CD4-positive, alpha-beta T cell treated with Interleukin-6 at 100 ng/mL for 8 hours (primary cell): ENCODE measurements around the gene ZNF511.

Source experiments
- DNase-seq: peaks from one replicate; pipeline ENCODE4 v3.0.0-alpha.2; 2020; ENCODE audit warnings: mixed read lengths, low spot score

ZNF511 gene

DNA sequence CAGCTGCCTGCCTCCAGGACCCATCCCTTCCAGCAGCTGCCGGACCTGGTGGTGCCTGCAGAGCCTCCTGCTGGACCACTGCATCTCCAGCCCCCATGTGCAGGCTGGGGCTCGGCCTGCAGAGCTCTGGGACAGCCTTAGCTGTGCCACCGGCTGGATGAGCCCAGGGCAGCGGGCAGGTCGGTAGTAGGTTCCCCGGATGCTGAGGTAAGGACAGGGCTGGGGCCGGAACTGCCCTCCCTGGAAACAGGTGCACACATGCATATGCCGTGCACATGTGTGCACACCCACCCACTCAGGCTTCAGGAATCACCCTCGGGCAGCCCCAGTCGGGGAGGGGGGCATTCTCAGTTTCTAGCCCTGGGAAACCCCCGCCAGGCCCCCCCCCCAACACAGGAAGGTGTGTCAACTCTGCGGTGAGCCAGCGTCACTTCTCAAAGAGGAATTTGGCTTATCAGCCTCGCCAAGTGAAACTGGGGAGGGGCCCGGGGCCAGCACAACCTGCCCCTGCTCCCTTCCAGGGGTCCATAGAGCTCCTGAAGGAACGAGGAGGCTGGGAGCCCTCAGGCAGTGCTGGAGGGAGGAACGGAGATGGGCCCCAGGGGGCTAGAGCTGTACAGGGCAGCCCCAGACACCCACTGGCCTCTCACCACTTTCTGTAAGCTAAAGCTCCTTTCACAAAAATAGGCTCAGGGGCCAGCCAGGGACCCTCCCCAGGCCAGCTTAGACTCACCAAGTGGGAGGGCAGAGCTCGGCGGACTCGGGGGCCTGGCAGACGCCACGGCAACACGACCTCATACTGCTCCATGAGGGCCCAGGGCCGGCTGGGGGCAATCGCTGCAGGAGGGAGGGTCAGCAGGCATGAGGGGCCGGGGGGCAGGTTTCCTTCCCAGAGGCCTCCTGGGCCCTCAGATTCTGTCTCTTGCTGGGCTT is 33.7 kb upstream of the ZNF511 start:
- peak; percentile 83 for DNase-seq

DNA sequence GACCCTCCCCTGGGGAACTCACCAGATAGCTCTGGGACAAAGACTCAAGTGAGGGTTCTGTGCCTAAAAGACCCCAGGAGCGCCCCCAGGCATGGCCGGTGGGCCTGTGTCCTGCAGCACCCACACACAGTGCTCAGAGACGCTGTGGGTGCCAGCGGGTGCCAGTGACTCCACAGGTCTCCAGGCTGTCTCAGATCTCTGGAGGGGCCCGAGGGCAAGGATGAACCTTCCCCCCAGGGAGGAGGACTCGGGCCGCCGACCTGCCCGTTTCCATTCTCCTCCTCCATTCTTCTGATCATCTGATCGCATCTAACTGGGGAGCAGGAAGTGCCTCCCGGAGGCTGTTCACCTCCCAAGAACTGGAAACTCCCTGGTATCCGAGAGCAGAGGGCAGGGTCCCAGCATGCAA is 33.0 kb upstream of the ZNF511 start:
- peak; percentile 46 for DNase-seq

GRCh38 chr10:133276100-133276434 is 32.6 kb upstream of the ZNF511 start:
- no peak for DNase-seq

DNA sequence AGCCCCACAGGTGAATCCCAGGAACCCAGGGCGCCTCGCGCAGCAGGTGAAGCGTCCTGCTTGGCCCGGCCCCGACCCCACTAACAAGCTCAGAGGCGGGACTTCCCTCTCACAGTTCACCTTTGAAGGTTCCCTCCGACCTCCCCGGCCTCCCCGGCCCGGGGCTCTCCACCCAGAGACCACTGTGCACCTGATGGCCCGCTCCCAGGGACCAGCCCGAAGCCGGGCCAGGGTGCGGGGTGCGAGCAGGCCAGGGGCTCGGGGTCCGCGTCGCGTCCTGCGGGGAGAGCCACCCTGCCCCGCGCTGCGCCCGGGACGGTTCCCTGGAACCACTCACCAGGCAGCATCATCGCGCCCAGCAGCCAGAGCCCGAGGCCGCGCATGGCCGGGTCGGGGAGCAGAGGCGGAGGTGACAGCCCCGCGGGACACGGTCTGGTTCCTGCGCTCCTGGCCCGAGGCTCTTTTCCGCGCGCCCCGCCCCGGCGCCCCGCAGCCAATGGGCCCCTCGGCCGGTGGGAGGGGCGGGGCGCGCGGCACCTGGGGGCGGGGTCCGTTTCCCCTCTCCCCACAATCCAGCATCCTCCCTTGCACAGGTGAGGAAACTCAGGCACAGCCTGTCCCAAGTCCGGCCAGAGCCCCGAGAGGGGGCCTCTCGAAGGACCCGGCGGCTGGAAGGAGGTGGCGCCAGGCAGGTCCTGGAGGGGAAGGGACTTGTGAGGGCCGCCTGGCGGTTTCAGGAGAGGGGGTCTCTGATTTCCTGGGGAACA is 32.1 kb upstream of the ZNF511 start, which contains the start of gene ADAM8:
Gene ADAM8, minus strand, starts transcription at position 434 of the 767 bp plus-strand sequence. Its CDS starts 51 bp downstream, at position 383.
- DNase-seq = peak; percentile 66

DNA sequence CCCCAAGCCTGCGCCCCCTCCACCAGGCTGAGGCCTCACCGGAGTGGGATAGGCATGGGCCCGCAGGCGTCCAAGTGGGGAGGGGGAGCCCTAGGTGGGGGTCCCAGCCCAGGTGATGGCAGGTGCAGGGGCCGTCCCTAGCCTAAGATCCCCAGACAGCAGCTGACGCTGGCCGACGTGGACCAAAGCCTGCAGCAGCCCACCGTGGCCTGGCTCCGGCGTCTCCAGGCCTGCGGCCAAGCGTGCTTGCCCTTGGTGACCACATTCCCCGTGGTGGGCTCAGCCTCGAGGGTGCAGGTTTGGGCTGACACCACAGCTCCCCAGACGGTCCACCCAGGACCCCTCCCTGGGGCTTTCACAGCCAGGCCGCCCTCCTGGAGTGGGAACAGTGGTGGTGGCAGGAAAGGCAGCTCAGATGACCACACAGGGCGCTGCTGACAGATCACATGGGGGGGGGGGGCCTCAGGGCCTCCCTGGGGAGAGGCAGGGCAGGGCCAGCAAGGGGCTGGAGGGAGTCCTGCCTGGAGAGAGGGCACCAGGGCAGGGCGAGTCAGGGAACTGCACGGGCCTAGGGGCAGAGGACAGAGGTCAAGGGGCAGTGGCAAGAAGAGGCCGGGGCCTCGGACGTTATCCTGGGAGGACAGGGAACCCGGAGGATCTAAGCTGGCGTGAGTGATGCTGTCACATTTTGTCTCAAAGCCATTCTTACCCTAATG is 31.3 kb upstream of the ZNF511 start:
- DNase-seq = no peak

DNA sequence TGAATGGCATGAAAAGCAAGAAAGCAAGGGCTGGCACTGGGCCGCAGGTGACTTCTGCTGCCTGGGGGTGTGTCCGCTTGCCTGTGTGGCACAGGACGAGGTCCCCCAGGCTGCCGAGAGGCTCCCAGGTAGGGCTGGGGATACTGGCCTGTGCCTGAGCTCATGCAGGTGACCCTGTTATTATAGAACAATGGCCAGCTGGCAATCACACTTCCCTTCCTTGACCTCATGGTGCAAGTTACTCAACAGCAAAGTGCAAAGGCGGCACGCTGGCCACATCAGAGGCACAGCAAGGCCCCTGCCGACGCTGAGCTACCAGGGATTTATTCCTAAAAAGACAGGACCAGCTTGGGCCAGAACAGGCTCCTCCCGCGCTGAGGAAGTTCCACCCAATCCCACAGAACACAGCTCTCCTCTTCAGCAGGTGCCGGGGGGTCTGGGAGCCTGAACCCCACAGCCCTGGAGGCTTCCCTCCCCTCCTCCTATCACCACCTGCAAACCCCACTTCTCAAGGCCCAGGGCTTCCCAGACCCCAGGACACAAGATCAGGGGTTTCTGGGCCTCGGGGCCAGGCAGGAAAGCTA is 30.6 kb upstream of the ZNF511 start:
- no peak for DNase-seq

DNA sequence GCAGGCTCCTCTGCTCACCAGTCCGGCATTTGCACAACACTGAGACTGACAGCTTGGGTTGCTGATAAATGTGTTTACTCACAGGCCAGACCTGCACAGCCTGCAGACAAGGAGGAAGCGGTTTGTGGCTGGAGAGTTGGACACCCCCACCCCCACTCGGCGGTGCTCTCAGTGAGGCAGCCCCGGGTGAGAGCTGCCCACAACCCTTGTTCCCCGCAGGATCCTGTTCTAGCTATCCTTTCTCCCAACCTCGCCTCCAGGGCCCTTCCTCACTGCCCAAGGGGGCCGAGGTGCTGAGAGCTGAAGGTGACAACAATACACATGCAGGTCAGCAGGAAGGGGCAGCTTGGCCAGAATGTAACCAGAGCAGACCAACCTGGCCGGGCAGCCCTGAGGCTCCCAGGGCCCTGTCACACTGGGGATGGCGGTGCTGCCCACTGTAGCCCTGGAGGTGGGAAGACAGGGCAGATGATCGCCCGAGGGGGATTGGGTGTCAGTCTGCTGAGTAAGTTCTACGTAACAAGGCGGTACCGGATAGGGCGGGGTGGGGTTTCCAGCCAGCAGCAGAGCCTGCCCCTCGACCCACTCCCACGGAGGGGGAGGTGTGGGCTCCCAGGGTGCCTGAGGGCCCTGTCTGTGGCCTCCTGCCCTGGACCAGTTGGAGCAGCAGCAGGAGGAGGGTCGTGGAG is 30.0 kb upstream of the ZNF511 start:
- peak; percentile 67 for DNase-seq

- no peak for DNase-seq
These were observed 29.1 kb upstream of the ZNF511 start for GRCh38 chr10:133279326-133280226.

- no peak for DNase-seq
These were observed 28.2 kb upstream of the ZNF511 start for GRCh38 chr10:133280391-133281059.

DNA sequence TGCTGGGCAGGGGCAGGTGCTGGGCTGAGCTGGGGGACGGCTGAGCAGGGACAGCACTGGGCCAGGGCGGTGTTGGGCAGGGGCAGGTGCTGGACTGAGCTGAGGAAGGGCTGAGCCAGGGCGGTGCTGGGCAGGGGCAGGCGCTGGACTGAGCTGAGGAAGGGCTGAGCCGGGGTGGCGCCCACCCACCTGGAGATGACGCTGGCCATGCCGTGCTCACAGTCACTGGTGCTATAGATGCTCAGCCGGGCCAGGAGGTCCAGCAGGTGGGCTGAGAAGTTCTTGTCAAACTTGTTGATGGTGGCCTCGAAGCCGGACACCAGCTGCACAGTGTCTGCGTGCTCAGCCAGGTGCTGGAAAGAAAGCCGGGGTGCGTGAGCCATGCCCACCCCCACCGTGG is 27.6 kb upstream of the ZNF511 start:
- DNase-seq = no peak

DNA sequence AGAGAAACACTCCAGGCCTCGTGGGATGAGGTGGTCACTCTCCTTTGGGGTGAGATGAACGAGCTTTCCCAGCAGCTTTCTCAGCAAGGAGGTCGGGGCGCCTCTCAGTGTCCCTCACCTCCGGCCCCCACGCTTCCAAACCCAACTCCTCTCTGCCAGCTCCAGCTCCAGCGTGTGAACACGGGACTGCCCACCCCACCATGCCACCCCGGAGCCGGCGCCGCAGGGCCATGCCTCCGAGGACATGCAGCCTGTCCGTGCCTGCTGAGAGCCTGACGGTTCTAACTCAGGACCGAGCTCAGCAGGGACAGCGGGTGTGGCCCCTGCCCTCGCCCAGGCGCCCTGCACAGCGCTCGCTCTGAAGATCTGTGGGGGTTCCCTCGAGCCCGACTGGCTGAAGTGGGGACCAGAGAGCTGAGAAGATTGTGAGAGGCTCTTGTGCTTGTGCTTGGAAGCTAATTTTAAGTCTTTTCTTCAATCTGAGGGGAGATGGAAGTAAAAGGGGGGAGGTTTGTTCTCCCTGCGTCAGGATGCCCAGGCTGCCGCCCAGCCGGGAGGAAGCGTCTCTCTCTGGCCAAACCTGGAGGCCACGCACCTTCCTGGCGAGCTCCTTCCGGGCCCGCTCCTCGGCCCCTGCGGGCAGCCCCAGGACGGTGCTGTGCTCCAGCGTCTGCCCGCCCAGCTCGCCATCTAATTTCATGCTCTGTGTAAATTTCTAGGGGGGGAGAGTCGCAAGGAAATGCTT is 26.9 kb upstream of the ZNF511 start:
- no peak for DNase-seq

DNA sequence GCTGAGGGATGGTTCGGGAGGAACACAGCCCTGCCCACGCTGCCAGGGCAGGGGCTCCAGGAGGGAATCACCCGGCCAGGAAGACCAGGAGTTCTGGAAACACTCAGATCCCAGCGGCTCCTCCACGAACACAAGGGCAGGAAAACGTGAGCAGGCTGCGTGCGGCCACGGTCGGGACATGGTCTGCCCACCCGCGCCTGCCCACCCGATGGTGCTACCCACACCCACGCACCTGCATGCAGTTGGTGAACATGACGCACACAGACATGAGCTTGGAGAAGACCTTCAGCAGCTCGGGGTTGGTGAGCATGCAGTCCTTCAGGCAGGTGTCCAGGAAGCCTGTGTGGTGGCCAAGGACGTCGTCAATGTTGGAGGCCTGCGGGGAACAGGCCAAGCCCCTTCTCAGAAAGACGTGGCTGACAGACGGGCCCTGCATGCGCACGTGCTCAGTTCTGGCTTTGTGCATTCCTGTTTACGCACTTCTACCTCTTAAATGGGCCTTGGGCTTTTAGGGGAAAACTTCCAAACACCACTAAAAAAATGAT is 25.8 kb upstream of the ZNF511 start:
- no peak for DNase-seq

GRCh38 chr10:133283931-133284330 is 24.8 kb upstream of the ZNF511 start:
- DNase-seq = no peak

- no peak for DNase-seq
These were observed 23.5 kb upstream of the ZNF511 start for GRCh38 chr10:133285217-133285616.

GRCh38 chr10:133286366-133286765 is 22.3 kb upstream of the ZNF511 start:
- DNase-seq = no peak

- DNase-seq = no peak
These were observed 20.7 kb upstream of the ZNF511 start for GRCh38 chr10:133287832-133288500.

GRCh38 chr10:133289761-133290160 is 19.0 kb upstream of the ZNF511 start:
- no peak for DNase-seq
